ENCODE results near the gene ALOX12. TPM values are rescaled to one million over a fixed set of nuclear protein-coding genes. Genes with fewer than 3 reads are reported as not detected.

Gene ALOX12
- total RNA-seq, 1 experiment from 2014 or later = not detected

- ATAC-seq (no peak), DNase-seq (no peak)
- ChIA-PET CTCF (no interaction called here), POLR2A (ENCODE audit: unreplicated experiment) (interaction anchor here (0.7 kb wide), 1 partner anchor 250 kb away, joined by 3 read pairs; no protein-coding TSS in a partner anchor)
- Histone ChIP-seq H3K27ac (ENCODE audit: low read length) (no peak overlapping the region), H3K9ac (ENCODE audit: low read length) (no peak overlapping the region), H3K4me1 (ENCODE audit: insufficient read depth, low read length) (peaks cover 24% of the 10 kb centered on the region), H3F3A (ENCODE audit: low read length, unreplicated experiment) (no peaks in the 10 kb centered on the region), H3K9me3 (ENCODE audit: low read length) (no peaks in the 10 kb centered on the region), H4K20me1 (ENCODE audit: low read length) (no peaks in the 10 kb centered on the region), H3K36me3 (ENCODE audit: low read depth, low read length) (no peaks in the 10 kb centered on the region), H3K4me2 (ENCODE audit: low read length) (no peak overlapping the region), H3K27me3 (ENCODE audit: low read length) (no peaks in the 10 kb centered on the region), H2AFZ (ENCODE audit: low read length) (no peak overlapping the region), H3K4me3 (ENCODE audit: low read length) (no peak overlapping the region), H3K9me2 (replicated peaks; ENCODE audit: low read length) (no peaks in the 10 kb centered on the region), H3K79me2 (ENCODE audit: low read length) (peaks cover 28% of the 10 kb centered on the region)
- BruUV-seq (replicated peaks) = no TSS peak
- no peak for TF ChIP-seq CTCF (conservative IDR thresholded peaks at IDR 0.05; ENCODE audit: low read depth, low read length)
- TF ChIP-seq EZH2 (IDR thresholded peaks at IDR 0.05; ENCODE audit: low read length, unreplicated experiment) = no peak
- TF ChIP-seq EZH2phosphoT487 (IDR thresholded peaks at IDR 0.05; ENCODE audit: borderline replicate concordance, low read length) = no peak
- intact Hi-C loops (cut with micrococcal nuclease) = no loop called here
Observed at GRCh38 chr17:7016418-7016817, 20.6 kb downstream of the ALOX12 start.

- ChIA-PET POLR2A (ENCODE audit: unreplicated experiment) (interaction anchor here (0.7 kb wide), 1 partner anchor 249 kb away, joined by 3 read pairs; no protein-coding TSS in a partner anchor), CTCF (no interaction called here)
- intact Hi-C loops (cut with micrococcal nuclease) = no loop called here
- peaks cover 27% of the 10 kb centered on the region for H3K4me1 ChIP-seq (ENCODE audit: insufficient read depth, low read length)
- H3K9me2 ChIP-seq (replicated peaks; ENCODE audit: low read length) = no peaks in the 10 kb centered on the region
- peaks cover 20% of the 10 kb centered on the region for H3K79me2 ChIP-seq (ENCODE audit: low read length)
- no peak overlapping the region for H3K9ac ChIP-seq (ENCODE audit: low read length)
- no peaks in the 10 kb centered on the region for H4K20me1 ChIP-seq (ENCODE audit: low read length)
- no peak for ATAC-seq
- TF ChIP-seq CTCF (conservative IDR thresholded peaks at IDR 0.05; ENCODE audit: low read depth, low read length) (no peak), EZH2phosphoT487 (IDR thresholded peaks at IDR 0.05; ENCODE audit: borderline replicate concordance, low read length) (no peak)
- H3K9me3 ChIP-seq (ENCODE audit: low read length) = no peaks in the 10 kb centered on the region
- no peak overlapping the region for H3K4me2 ChIP-seq (ENCODE audit: low read length)
- no peak overlapping the region for H3K27ac ChIP-seq (ENCODE audit: low read length)
- DNase-seq = no peak
- H3K4me3 ChIP-seq (ENCODE audit: low read length) = no peak overlapping the region
- no peaks in the 10 kb centered on the region for H3F3A ChIP-seq (ENCODE audit: low read length, unreplicated experiment)
- no peaks in the 10 kb centered on the region for H3K27me3 ChIP-seq (ENCODE audit: low read length)
- H3K36me3 ChIP-seq (ENCODE audit: low read depth, low read length) = no peaks in the 10 kb centered on the region
- no TSS peak for BruUV-seq (replicated peaks)
- H2AFZ ChIP-seq (ENCODE audit: low read length) = no peak overlapping the region
Observed at GRCh38 chr17:7016886-7017826, 21.3 kb downstream of the ALOX12 start.

GRCh38 chr17:7017827-7018200, 22.0 kb downstream of the ALOX12 start:
- intact Hi-C loops (cut with micrococcal nuclease) = no loop called here
- BruUV-seq (replicated peaks) = no TSS peak
- Histone ChIP-seq H3K4me1 (ENCODE audit: insufficient read depth, low read length) (peaks cover 27% of the 10 kb centered on the region), H3K4me2 (ENCODE audit: low read length) (no peak overlapping the region), H3K27me3 (ENCODE audit: low read length) (no peaks in the 10 kb centered on the region), H3K36me3 (ENCODE audit: low read depth, low read length) (no peaks in the 10 kb centered on the region), H3K79me2 (ENCODE audit: low read length) (peaks cover 14% of the 10 kb centered on the region), H3K9me2 (replicated peaks; ENCODE audit: low read length) (no peaks in the 10 kb centered on the region), H2AFZ (ENCODE audit: low read length) (no peak overlapping the region), H3K27ac (ENCODE audit: low read length) (no peak overlapping the region), H3K4me3 (ENCODE audit: low read length) (no peak overlapping the region), H3K9me3 (ENCODE audit: low read length) (no peaks in the 10 kb centered on the region), H3F3A (ENCODE audit: low read length, unreplicated experiment) (no peaks in the 10 kb centered on the region), H4K20me1 (ENCODE audit: low read length) (no peaks in the 10 kb centered on the region), H3K9ac (ENCODE audit: low read length) (no peak overlapping the region)
- ATAC-seq = no peak
- no peak for DNase-seq
- TF ChIP-seq EZH2phosphoT487 (IDR thresholded peaks at IDR 0.05; ENCODE audit: borderline replicate concordance, low read length) (no peak), EZH2 (IDR thresholded peaks at IDR 0.05; ENCODE audit: low read length, unreplicated experiment) (no peak), CTCF (conservative IDR thresholded peaks at IDR 0.05; ENCODE audit: low read depth, low read length) (no peak)
- POLR2A ChIA-PET (ENCODE audit: unreplicated experiment) = no interaction called here
- CTCF ChIA-PET = no interaction called here
